GM12865 (cell line): Measurements from ENCODE around the gene FBRSL1.

Source experiments
- DNase-seq: peaks from one replicate; pipeline ENCODE4 v3.0.0; 2010; ENCODE audit warnings: low read depth
- H3K4me3 ChIP-seq: 2 replicates; pipeline ENCODE4 v1.5.1; 2011; ENCODE audit warnings: mild to moderate bottlenecking, low read depth, low read length, control low read depth
- CTCF ChIP-seq: IDR thresholded peaks from 2 replicates; pipeline ENCODE4 v1.5.1; 2011; ENCODE audit warnings: low read length, control low read depth, low read depth, inconsistent platforms; ENCODE audit not compliant: insufficient read depth; ENCODE audit errors: missing control alignments

Gene FBRSL1

GRCh38 chr12:132497514-132498405 is 7.8 kb downstream of the FBRSL1 start:
- H3K4me3 ChIP-seq = no peak overlapping the region
- no peak for TF ChIP-seq CTCF
- DNase-seq = no peak

GRCh38 chr12:132498931-132499330 is 9.0 kb downstream of the FBRSL1 start:
- H3K4me3 ChIP-seq = no peak overlapping the region
- no peak for TF ChIP-seq CTCF
- DNase-seq = no peak

GRCh38 chr12:132500142-132500855 is 10.3 kb downstream of the FBRSL1 start:
- no peak for DNase-seq

GRCh38 chr12:132500856-132501180 is 10.9 kb downstream of the FBRSL1 start:
- no peak overlapping the region for H3K4me3 ChIP-seq
- TF ChIP-seq CTCF = no peak

More at GRCh38 chr12:132500142-132500855, 10.3 kb downstream of the FBRSL1 start:
- TF ChIP-seq CTCF = no peak
- H3K4me3 ChIP-seq = no peak overlapping the region

GRCh38 chr12:132501204-132501940 is 11.4 kb downstream of the FBRSL1 start:
- H3K4me3 ChIP-seq = no peak overlapping the region
- TF ChIP-seq CTCF = no peak
- no peak for DNase-seq

More at GRCh38 chr12:132500856-132501180, 10.9 kb downstream of the FBRSL1 start:
- DNase-seq = no peak

- no peak for DNase-seq
- no peak overlapping the region for H3K4me3 ChIP-seq
- no peak for TF ChIP-seq CTCF
Observed at GRCh38 chr12:132502149-132502881, 12.4 kb downstream of the FBRSL1 start.
